Uterus (tissue), 4 donors: ENCODE results near the gene C2orf49. TPM values are rescaled to one million over a fixed set of nuclear protein-coding genes. Genes with fewer than 3 reads are reported as not detected.

Experiments
- DNase-seq, 2 donors: peaks; one replicate each; pipeline ENCODE4 v3.0.0-alpha.2; 2019 to 2020
- H3K27ac ChIP-seq, 2 donors: fragments of 200-600 bp; sonication (generic); 1 replicate in 1 of 2; 2 replicates in 1 of 2; pipeline ENCODE4 v1.5.1; 2016 to 2018
- H3K27me3 ChIP-seq, 2 donors: fragments of 200-600 bp; sonication (generic); one replicate each; pipeline ENCODE4 v1.5.1; 2018 to 2019; ENCODE audit warnings: control low read depth in 1 of 2
- H3K36me3 ChIP-seq, 2 donors: fragments of 200-600 bp; sonication (generic); one replicate each; pipeline ENCODE4 v1.5.1; 2019; ENCODE audit warnings: control low read depth in 1 of 2
- H3K4me1 ChIP-seq, 2 donors: fragments of 200-600 bp; sonication (generic); one replicate each; pipeline ENCODE4 v1.5.1; 2018 to 2019; ENCODE audit warnings: control low read depth in 1 of 2
- H3K4me3 ChIP-seq, 2 donors: fragments of 200-600 bp; sonication (generic); 1 replicate in 1 of 2; 2 replicates in 1 of 2; pipeline ENCODE4 v1.5.1; 2018 to 2019; ENCODE audit warnings: mild to moderate bottlenecking in 1 of 2
- H3K9me3 ChIP-seq, 2 donors: fragments of 200-600 bp; sonication (generic); one replicate each; pipeline ENCODE4 v1.5.1; 2019; ENCODE audit warnings: control low read depth in 1 of 2
- POLR2A ChIP-seq, 2 donors: fragments of 450-650 bp; IDR thresholded peaks; one replicate each; pipeline ENCODE4 v1.6.1; 2016; ENCODE audit warnings: antibody characterized with exemption in 2 of 2, mild to moderate bottlenecking in 1 of 2, moderate library complexity in 1 of 2
- intact Hi-C: fragments of 100-400 bp; cut with DNase I; formaldehyde crosslinking; loops from one replicate; pipeline ENCODE4 v1.15.1; 2023; ENCODE audit warnings: low total_unique reads
- total RNA-seq, 4 donors: library from RNA; depleted of rRNA in 3 of 4; stranded (reverse); fragments of >200 nt in 3 of 4; gene quantifications; one replicate each; pipeline versions ENCODE4 v1.1.0 to v1.2.4, GENCODE V29; 2014 to 2023
- TF ChIP-seq, protein P1 (sequence below), 4 experiments: fragments of 200-600 bp in 2 of 4; fragments of 450-650 bp in 2 of 4; sonication (generic) in 2 of 4; IDR thresholded peaks; one replicate each; pipeline ENCODE4 v1.5.1; 2016 to 2019; ENCODE audit warnings: antibody characterized with exemption in 4 of 4, mild to moderate bottlenecking in 2 of 4, moderate library complexity in 1 of 4
- donor health status: DM: yes; HTN: yes; CAD: no.

Gene C2orf49
- 10 to 100 TPM; 10.2 to 62.6 (median 22.8) TPM for total RNA-seq

DNA sequence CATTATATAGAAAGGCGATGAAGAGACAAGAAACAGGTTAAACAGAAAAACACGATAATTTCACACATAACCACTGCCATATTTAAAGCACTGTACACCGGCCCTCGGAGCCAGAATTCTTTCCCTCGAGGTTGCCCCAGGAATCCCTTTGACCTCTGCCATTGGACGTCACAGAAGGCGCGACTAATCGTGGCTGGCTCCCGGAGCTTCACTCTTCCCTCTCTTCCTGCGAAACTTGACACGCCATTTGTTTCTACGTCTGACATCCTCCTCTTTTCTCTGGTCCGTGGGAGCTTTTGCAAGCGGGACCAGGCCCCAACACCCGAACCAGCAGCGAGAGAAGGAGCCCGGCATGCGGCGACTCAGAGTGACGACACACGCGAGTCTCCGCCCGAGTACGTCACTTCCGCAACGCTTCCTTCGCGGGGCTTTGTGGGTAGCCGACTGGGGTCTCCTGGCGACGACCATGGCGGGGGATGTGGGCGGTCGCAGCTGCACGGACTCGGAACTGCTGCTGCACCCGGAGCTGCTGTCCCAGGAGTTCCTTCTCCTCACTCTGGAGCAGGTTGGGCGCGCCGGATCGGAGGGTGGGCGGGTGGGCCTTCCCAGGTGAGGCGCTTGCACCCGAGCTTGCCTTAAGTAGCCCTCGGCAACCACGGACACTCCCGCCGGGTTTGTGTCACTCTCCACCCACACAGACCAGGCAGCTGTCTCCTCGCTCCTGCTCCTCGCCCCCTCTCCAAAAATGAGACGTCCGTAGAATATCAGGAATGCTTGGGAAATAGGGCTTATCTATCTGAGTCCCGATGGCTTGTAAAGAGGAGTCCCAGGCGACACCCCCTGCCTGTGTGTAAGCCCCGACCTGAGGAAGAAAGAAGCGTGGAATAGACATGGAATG is at the start of gene C2orf49:
Gene C2orf49, plus strand, starts transcription at position 419 of the 898 bp plus-strand sequence. Its CDS starts 48 bp downstream, at position 467.
- intact Hi-C loops = no loop called here
- peak; percentile 85 to 87 for DNase-seq
- peak within 1 kb of the TSS; percentile 94 to 95 for H3K27ac ChIP-seq
- H3K36me3 ChIP-seq = no peaks in the 10 kb centered on the region
- peak within 1 kb of the TSS; percentile 78 to 87 for H3K4me3 ChIP-seq
- H3K9me3 ChIP-seq = no peaks in the 10 kb centered on the region
- peaks cover 0 to 9% of the 10 kb centered on the region in 2 donors for H3K4me1 ChIP-seq
- H3K27me3 ChIP-seq = no peaks in the 10 kb centered on the region
- TF ChIP-seq POLR2A (IDR thresholded peaks at IDR 0.05) = peak in 1 of 2 donors; percentile 40
- TF ChIP-seq, protein P1, sequence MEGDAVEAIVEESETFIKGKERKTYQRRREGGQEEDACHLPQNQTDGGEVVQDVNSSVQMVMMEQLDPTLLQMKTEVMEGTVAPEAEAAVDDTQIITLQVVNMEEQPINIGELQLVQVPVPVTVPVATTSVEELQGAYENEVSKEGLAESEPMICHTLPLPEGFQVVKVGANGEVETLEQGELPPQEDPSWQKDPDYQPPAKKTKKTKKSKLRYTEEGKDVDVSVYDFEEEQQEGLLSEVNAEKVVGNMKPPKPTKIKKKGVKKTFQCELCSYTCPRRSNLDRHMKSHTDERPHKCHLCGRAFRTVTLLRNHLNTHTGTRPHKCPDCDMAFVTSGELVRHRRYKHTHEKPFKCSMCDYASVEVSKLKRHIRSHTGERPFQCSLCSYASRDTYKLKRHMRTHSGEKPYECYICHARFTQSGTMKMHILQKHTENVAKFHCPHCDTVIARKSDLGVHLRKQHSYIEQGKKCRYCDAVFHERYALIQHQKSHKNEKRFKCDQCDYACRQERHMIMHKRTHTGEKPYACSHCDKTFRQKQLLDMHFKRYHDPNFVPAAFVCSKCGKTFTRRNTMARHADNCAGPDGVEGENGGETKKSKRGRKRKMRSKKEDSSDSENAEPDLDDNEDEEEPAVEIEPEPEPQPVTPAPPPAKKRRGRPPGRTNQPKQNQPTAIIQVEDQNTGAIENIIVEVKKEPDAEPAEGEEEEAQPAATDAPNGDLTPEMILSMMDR (IDR thresholded peaks at IDR 0.05) = no peak

GRCh38 chr2:105287692-105288091 is 49.6 kb upstream of the C2orf49 start:
- no peak for TF ChIP-seq POLR2A (IDR thresholded peaks at IDR 0.05)
- TF ChIP-seq, protein P1 (IDR thresholded peaks at IDR 0.05) = no peak
- intact Hi-C loops = no loop called here
- H3K36me3 ChIP-seq = no peaks in the 10 kb centered on the region

GRCh38 chr2:105288133-105288532 is 49.2 kb upstream of the C2orf49 start:
- Histone ChIP-seq H3K9me3 (no peaks in the 10 kb centered on the region), H3K4me1 (no peaks in the 10 kb centered on the region), H3K27me3 (no peaks in the 10 kb centered on the region), H3K27ac (no peak overlapping the region), H3K4me3 (no peak overlapping the region), H3K36me3 (no peaks in the 10 kb centered on the region)
- DNase-seq = no peak
- intact Hi-C loops = no loop called here
- TF ChIP-seq POLR2A (IDR thresholded peaks at IDR 0.05) = no peak
- TF ChIP-seq, protein P1 (IDR thresholded peaks at IDR 0.05) = no peak

More at GRCh38 chr2:105287692-105288091, 49.6 kb upstream of the C2orf49 start:
- H3K27me3 ChIP-seq = no peaks in the 10 kb centered on the region
- no peaks in the 10 kb centered on the region for H3K9me3 ChIP-seq
- no peak overlapping the region for H3K4me3 ChIP-seq
- DNase-seq = no peak
- H3K27ac ChIP-seq = no peak overlapping the region
- no peaks in the 10 kb centered on the region for H3K4me1 ChIP-seq

DNA sequence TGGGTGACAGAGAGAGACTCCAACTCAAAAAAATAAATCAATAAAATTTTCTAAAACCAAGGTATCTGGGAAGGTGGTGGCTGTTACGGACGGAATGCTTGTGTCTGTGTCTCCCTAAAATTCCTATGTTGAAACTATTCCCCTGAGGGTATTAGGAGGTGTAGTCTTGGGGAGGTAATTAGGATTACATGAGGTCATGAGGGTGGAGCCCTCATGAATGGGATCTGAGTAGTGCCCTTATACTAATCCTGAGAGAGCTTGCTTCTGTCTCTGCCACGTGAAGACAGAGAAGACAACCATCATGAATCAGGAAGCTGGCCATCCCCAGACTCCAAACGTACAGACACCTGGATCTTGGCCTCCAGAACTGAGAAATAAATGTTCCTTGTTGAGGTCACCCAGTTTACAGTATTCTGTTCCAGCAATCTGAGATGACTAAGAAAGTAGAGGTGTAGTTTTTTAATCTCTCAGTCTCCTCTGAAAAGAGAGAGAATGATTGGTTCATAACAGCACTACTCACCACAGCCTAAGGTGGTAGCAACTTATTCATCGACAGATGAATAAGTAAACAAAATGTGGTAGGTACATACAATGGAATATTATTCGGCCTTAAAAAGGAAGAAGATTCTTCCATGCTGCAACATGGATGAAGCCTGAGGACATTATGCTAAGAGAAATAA is 46.2 kb upstream of the C2orf49 start:
- H3K4me3 ChIP-seq = no peak overlapping the region
- no peak overlapping the region for H3K27ac ChIP-seq
- H3K9me3 ChIP-seq = no peaks in the 10 kb centered on the region
- intact Hi-C loops = no loop called here
- no peaks in the 10 kb centered on the region for H3K36me3 ChIP-seq
- no peaks in the 10 kb centered on the region for H3K4me1 ChIP-seq
- H3K27me3 ChIP-seq = no peaks in the 10 kb centered on the region
- no peak for DNase-seq
- TF ChIP-seq, protein P1 (IDR thresholded peaks at IDR 0.05) = no peak
- no peak for TF ChIP-seq POLR2A (IDR thresholded peaks at IDR 0.05)

- Histone ChIP-seq H3K4me3 (no peak overlapping the region), H3K9me3 (no peaks in the 10 kb centered on the region), H3K36me3 (no peaks in the 10 kb centered on the region), H3K27me3 (no peaks in the 10 kb centered on the region), H3K27ac (no peak overlapping the region), H3K4me1 (no peaks in the 10 kb centered on the region)
- DNase-seq = no peak
- intact Hi-C loops = no loop called here
- TF ChIP-seq POLR2A (IDR thresholded peaks at IDR 0.05) = no peak
- TF ChIP-seq, protein P1 (IDR thresholded peaks at IDR 0.05) = no peak
These were observed 45.4 kb upstream of the C2orf49 start for GRCh38 chr2:105291981-105292380.
